DMS79 (cell line): ENCODE results near the gene ADCY2.

Experiments used
- DNase-seq: peaks from one replicate; lab custom pipeline; 2025; lab: John Stamatoyannopoulos, UW

ADCY2 gene

DNA sequence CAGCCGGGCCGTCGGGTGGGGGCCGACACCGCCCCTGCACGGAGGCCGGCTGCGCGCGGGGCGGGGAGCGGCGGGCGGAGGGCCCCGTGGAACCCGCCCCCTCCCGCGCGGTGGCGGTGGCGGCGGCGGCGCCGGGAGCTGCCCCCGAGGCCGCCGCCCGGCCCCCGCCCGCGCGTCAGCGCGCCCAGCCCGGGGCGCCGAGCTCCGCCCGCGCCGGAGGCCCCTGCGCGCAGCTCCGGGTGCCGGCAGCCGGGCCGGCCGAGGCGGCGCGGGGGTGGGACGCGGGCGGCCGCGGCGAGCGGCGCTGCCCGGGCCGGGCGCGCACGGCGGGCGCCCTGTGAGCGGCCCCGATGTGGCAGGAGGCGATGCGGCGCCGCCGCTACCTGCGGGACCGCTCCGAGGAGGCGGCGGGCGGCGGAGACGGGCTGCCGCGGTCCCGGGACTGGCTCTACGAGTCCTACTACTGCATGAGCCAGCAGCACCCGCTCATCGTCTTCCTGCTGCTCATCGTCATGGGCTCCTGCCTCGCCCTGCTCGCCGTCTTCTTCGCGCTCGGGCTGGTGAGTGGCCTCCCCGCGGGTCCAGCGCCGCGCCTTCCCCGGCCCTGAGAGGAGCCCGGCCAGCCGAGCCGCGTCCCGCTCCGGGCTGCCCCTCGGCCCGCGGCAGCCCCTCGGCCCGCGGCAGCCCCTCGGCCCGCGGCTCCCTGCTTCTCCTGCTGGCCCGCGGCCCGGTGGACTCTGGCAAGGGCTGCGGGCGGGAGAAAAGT is at the start of gene ADCY2:
Gene ADCY2 (plus strand): TSS at position 192 of the 766 bp plus-strand sequence. CDS start 159 bp downstream, at position 351.
- no peak for DNase-seq

DNA sequence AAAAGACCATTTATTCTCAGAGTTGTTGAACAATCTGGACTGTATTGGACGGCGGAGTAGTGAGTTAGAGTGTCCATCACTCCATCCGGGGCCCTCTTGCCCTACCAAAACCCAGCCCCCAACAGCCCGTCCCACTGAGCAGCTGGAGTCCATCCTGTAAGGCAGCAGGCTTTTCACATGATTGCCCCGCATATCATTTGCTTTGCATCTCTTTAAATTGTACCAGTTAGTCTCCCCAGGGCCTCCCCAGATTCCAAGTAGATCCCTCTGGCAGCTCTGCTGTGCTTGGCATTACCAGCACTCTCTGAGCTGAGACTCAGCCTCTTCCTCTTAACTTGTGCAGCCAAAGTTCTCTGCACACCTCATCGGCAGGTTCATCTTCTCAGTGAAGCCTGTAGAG is 48.6 kb upstream of the ADCY2 start:
- DNase-seq = no peak

DNA sequence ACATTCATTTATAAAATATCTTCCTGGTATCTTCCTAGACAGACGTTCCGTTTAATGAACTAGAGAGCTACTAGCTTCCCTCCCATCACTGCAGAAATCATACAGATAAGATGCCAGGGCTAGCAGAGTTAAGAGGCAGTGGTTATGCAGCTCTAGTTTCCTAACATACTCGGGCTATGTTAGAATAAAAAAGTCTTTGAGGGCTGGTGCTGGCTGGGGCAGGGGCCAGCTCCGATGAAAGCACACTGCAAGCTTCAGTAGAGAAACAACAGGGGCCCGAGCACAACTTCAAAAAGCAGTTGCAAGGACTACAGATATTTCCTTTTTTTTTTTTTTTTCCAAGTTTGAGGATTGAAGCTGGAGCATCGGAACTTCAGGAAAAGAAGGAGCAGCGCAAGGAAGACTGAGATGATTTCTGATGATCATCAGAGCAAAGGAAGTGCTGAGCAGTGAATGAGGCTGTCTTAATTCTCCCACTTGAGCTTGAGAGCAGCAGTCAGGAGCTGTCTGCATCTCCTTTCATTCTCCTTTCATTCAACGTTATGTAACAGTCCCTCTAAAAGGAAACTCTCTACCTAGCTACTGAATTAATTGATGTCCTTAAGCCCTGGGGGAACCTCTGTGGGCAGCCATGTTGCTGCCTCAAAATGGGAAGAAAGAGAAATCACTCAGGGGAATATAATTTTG is 47.6 kb upstream of the ADCY2 start:
- DNase-seq = peak; percentile 16

DNA sequence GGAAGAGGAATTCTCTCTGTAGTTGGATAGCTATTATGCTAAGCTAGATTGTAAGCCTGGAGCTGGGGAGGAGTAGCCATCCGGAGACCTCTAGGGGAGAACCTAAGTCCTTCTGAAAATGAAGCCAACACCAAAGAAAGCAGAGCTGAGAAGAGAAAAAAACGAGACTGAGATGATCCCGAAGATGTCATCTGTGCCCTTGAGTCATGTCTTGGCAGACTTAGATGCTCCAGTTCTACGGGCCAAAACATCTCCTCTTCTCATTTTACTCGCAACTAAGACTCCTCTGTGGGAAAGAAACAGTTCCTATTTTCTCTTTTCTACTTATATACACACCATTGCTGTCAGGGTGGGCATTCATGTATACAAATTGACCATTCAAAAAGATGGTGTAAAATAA is 34.3 kb upstream of the ADCY2 start:
- DNase-seq = no peak

DNA sequence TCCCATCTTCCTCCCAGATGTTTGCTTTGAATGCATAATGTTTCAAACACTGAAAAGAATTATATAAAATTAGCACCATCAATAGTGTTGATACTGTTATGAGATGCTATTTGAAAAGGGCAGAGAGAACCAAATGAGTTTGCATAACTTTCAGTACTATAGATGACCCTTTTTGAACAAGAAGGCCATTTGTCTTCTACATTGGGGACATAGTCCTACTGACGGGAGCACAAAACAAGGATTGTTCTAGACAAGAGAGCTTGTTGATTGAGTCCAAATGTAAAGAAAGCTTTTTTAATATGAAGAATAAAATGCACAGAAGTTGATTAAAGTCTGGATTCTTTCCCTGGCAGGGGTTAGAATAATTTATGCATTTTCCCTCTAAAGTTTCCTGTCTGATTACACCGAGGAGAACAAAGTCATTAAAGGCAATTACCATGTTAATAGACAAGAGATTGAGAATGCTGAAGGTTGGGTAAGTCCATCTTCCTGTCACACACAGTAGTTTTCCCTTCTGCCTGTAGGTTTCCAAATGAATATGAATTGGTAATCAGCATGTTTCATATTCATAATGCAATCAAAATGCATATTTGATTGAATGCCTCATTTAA is 32.8 kb upstream of the ADCY2 start:
- no peak for DNase-seq

DNA sequence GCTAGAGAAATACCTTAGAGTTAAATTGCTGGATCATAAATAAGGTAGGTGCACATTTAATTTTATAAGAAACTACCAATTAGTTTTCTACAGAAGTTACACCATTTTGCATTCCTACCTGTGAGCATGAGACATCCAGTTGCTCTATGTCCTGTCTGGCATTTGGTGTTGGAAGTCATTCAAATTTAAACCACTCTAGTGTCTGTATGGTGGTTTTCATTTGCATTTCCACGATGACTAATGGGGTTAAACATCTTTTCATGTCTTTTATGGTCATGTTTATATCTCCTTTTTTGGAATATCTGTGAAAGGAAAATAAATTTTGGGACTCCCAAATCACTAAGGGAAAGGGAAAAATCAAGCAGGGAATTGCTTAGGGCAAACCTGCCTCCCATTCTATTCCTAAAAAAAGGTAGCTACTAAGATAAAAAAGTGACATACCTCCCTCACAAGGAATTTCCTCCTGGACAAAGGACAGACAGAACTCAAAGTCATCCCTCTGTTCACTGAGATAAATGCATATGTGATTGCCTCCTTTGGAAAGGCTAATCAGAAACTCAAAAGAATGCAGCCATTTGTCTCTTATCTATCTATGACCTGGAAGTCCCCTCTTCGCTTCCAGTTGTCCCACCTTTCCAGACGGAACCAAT is 31.6 kb upstream of the ADCY2 start:
- DNase-seq = no peak

DNA sequence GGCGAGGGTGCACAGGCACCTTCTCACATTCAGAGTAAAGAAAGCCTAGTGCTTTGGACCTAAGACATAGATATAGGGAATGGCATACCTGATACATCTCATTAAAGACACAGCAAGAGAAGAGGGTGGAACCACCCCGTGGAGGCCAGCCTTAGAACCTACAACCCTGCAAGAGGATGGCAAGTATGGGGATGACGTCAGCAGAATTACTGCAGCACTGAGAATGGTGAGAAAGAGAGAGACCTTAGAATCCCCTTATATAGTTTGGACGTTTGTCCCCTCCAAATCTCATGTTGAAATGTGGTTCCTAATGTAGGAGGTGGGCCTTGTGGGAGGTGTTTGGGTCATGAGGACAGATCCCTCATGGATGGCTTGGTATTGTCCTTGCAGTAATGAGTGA is 28.2 kb upstream of the ADCY2 start:
- DNase-seq = no peak

DNA sequence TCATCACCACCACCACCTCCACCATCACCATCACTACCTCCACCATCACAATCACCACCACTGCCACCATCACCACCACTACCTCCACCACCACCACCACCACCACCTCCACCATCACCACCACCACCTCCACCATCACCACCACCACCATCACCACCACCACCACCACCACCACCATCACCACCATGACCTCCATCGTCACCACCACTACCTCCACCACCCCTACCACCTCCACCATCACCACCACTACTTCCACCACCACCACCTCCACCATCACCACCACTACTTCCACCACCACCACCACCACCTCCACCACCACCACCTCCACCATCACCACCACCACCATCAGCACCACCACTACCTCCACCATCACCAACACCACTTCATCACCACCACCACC is 23.5 kb upstream of the ADCY2 start:
- DNase-seq = no peak

DNA sequence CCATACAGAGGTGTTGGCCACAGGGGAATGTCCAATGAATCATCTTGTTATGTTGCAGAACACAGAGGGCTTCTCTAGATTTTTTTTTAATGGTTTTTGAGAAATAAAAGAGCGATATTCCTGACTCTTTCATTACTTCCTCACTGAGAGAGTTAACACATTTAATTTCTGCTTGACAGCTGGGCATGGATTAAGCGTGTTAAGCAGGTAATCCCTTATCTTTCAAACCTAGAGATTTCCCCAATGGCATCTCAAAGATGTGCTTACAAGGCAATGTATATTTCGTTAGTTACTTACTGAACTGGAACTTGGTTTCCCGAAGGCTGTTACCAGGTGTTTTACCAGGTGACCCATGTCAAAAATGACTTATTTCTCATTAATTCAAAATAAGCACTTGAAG is 21.8 kb upstream of the ADCY2 start:
- DNase-seq = no peak

DNA sequence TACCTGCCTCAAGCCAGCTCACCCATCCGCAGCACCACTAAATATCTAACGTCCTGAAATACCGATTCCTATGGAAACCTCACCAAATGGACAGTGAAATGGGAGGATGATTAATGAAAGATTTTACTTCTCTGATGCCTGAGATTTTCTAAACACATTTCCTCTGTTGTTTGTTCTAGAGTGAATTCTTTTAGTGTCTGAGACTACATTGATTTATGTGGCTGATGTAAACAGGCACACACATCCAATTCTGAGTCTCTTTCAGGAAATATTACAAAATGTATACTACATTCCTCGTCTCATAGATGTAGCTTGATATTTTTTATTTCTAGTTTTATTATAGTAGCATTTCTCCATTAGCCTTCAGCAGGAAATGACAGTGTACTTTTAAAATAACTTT is 20.5 kb upstream of the ADCY2 start:
- no peak for DNase-seq

DNA sequence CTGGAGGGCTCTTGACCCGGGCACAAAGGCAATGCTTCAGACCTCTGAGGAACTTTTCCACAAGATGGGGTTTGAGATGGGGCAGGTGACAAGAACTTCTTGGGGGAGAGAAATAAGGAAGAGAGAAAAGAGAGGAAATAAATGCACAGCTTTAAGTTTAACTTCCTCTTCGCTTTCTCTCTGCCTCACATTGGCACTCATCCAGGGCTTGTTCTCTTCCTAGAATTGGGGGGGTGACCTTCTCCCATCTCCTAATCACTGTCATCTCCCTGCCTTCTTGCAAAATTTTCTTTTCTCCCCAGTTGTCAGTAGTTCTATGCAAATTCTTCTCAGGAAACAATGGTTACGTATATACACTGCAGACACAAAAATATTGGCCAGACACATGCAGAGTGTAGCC is 19.1 kb upstream of the ADCY2 start:
- no peak for DNase-seq

DNA sequence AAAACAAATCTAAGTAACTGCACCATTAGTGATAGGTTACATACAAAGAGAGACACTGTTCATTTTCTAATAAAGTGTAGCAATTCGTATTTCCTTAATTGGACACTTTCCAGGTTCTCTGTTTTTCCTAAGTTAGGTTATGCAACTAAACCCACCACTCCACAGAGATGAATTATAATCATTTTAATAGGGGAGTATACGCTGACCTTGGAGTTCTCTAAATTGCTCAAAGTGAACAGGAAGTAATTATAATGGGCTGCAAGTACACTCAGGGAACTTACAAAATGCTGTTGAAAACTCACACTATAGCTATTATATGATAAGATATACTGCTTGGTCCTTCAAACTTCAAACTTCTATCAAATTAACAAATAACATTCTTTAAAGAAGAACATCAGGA is 18.2 kb upstream of the ADCY2 start:
- no peak for DNase-seq

DNA sequence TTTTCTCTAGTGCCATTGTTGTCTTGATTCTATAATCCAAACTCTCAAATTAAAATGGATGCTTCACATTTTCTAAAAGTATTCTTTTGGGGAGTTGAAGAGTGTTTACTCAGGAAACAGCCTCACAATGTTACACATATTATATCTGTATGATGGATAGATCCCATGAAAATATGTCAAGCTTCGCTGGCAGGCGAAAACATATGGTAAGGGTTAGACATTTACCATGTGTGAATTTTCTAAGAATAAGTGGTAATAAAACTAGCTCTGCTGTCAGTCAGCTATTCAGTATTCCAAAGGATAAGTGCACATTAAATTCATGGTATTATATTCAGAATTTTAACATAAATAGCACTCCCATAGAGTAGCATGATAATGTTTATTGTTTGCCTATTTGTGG is 13.3 kb upstream of the ADCY2 start:
- DNase-seq = no peak

DNA sequence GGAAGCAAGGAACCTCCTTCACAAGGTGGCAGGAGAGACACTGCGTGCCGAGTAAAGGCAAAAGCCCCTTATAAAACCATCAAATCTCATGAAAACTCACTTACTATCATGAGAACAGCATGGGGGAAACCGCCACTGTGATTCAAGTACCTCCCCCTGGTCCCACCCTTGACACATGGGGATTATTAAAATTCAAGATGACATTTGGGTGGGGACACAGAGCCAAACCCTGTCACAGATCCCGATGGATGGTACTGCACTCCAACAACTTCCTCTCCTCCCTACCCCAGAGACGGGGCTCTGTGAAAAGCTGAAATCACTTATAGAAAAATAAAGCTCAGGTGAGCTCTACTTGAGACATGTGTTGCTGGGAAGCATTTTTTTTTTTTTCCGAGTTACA is 10.3 kb upstream of the ADCY2 start:
- no peak for DNase-seq

DNA sequence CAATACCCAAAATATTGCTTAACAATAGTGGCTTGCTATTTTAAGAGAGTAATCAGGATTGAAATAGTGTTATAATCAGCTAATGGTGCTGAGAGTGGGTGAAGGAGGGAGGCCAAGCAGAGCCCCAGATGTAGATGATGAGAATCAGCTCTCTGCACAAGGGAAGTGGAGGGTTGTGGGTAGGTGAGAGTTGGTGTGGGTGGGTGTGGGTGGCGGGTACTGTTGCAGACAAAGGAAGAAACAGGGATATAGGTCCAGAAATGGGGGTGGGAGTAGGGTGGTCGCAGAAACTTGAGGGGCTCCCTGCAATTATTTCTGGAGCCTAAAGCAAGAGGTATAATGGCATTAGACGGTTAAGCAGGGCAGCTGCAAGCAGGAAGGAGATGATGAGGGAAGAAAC is 7.4 kb upstream of the ADCY2 start:
- no peak for DNase-seq

DNA sequence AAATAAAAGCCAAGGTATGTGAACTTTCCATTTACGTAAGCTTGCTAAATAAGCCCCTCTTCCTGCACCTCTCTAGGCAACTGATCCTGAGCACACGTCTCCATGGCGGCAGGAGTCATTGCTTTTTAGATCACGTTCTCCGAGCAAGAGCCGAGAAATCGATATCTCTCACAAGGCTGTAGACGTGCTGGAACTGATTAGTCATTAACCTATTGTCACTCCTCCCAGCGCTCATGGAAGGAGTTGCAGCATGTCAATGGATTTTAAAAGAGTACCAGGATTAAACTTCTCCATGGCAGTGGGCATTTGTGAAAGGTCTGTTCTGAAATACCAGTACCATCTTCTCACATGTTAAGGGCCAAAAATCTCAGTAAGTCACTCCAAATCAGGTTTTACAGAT is 4.7 kb upstream of the ADCY2 start:
- no peak for DNase-seq

DNA sequence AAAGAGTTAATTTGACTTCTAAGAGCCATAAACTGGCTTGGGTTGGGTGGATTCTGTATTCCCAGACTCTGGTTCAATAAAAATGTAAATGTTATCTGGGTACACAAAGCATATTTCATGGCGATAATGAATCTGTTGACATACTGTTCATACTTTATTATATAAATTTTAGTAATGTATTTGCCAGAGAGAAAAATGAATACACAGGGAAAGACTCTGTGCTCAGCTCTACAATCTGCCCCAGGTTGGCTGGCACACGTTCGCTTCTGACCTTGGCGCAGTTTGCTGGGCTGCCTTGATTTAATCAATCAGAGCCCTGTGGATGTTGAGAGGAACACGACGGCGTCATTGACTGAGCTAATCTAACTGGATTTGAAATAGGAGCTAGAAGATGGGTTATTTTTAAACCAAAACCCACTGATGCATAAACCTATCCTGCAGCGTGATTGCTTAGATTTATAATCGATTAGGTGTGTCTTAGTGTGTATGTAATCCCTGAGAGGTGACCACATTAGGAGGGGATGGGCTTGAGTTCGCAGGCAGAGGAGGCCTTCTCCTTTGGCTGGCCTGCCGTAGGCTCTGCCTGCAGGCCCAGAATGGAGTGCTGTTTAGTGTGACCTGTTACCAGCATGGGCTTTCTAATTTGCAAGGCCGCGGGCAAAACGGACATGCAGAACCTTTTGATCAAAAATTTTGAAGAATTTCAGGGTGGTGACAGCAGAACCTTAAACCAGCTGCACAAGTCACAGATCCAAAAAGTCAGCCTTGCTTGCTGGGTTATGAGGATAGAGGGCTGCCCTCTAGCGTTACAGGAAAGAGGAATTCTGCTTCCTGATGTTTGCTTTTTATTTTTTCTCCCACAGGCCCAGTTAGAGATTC is 3.9 kb upstream of the ADCY2 start:
- peak; percentile 5 for DNase-seq

DNA sequence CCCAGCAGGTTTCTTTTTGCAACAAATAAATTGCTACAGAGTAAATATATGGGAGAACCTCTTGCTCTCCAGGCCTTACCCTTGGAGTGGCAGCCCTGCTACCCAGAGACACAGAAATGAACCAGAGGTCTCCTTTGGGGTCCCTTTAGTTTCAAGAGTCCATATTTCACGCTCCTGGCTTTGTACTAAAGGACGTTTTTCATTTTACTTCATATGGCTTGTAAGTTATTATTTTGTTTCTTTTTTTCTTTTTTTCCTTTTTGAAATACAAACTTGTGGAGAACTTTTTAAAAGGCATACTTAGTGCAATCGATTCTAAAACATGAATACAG is 3.3 kb upstream of the ADCY2 start:
- DNase-seq = no peak

DNA sequence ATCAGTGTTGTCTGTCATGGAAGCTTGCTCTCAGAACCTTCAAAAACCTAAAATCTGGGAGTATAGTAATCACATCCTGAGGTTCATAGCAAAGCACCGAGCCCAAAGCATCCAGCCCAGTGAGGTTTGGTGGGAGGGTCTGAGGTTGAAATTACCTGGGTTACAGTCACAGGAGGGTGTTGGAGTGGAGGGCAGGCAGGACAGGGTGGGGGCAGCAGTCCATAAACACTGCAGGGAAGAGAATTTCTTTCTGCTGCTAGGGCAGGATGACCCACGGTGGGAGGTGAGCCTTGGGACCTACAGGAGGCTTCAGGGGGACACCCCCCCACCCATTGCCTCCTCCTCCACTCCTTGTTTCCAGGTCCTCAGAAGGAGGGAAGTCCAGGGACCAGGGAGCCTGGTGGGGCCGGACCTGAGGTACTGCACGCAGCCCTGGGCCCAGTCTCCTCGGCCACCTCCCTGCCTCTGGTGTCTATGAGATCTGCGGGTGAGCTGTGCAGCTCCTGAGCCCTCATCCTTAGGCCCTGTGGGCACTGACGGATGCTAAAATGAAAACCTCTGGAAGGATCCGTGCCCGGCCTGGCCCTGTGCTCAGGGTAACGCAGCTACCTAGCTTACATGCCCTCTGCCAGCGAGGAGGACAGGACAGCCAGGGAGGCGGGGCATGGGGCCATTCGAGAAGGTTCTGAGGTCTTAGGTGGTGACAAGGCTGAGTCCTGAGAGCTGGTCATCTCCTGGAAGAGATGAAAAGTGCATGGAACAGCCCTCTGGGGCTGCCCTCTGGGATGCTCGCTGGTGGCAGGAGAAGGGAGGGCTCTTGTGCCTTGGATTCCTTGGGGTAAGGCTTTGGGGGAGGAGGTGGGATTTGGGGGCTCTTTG is 1.8 kb upstream of the ADCY2 start:
- DNase-seq = no peak

DNA sequence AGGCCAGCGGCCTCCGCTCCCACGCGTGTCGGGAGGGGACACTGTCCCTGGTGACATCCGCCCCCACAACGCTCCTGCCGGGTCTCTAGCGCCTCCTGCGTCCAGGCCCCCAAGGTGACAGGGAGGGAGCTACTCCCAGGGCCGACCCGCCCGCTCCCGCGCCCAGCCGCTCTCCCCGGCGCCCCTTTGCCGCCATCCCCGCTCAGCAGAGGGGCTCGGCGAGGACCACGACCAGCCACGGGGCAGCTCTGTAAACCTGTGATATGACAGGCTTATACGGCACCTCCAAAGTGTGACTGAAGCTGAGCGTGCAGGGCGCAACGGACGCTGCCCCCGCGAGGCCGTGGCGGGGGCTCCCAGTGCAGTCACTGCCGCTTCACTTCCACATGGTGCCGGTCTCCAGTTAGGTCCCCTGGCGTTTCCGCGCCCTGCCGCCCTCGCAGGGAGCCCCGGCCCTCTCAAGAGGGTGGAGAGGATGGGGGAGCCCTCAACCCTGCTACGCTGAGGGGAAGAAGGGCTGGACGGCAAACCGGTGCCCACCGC is 978 bp upstream of the ADCY2 start:
- DNase-seq = no peak
